Mesodermal cell (in vitro differentiated cells): Measurements from ENCODE around the gene L3MBTL1.

Experiments used
- H3K27ac ChIP-seq: 2 replicates; pipeline ENCODE4 v1.7.0; 2013; ENCODE audit warnings: mild to moderate bottlenecking, low read depth, low read length, moderate library complexity; ENCODE audit not compliant: severe bottlenecking
- H3K36me3 ChIP-seq: 2 replicates; pipeline ENCODE4 v1.7.1; 2013; ENCODE audit warnings: mild to moderate bottlenecking, low read length, moderate library complexity; ENCODE audit not compliant: control insufficient read depth, insufficient read depth
- H3K4me1 ChIP-seq: one replicate; pipeline ENCODE4 v1.7.1; 2013; ENCODE audit warnings: mild to moderate bottlenecking, low read length; ENCODE audit not compliant: insufficient read depth, control insufficient read depth, poor library complexity, severe bottlenecking
- H3K4me3 ChIP-seq: 2 replicates; pipeline ENCODE4 v1.7.0; 2013; ENCODE audit warnings: low read length, control low read depth, mild to moderate bottlenecking; ENCODE audit not compliant: insufficient read depth, poor library complexity, severe bottlenecking; ENCODE audit errors: extremely low read depth
- H3K9me3 ChIP-seq: 2 replicates; pipeline ENCODE4 v1.7.1; 2013; ENCODE audit warnings: mild to moderate bottlenecking, low read length, moderate library complexity; ENCODE audit not compliant: control insufficient read depth
- WGBS, 2 experiments: methylation state at CpG; one replicate each; pipeline ENCODE4 v1.1.5; 2013; ENCODE audit warnings: missing lambda C conversion rate in 2 of 2; ENCODE audit not compliant: insufficient coverage in 2 of 2; 5-methylcytosine and 5-hydroxymethylcytosine counted together

L3MBTL1 gene

GRCh38 chr20:43590392-43591303, 83.2 kb downstream of the L3MBTL1 start, which contains the start of gene IFT52:
Gene IFT52 (plus strand): TSS chr20:43590937. CDS start chr20:43594699, 3,762 bp downstream.
- 0 to 1% methylated on average over 51 to 52 of the region's 68 CpGs for WGBS, 2 experiments
- Histone ChIP-seq H3K4me3 (peak within 1 kb of the TSS; percentile 71), H3K4me1 (peaks cover 3% of the 10 kb centered on the region), H3K36me3 (peaks cover 12% of the 10 kb centered on the region), H3K9me3 (no peaks in the 10 kb centered on the region), H3K27ac (peak within 1 kb of the TSS; percentile 86)
